GM10266 (cell line): ENCODE data around the gene NNMT.

Experiments
- DNase-seq: peaks from one replicate; pipeline ENCODE4 v3.0.0; 2012; ENCODE audit errors: extremely low spot score
- TF ChIP-seq, protein P1 (sequence below): IDR thresholded peaks from 2 replicates; pipeline ENCODE4 v1.5.1; 2012; ENCODE audit warnings: mild to moderate bottlenecking, low read depth; ENCODE audit not compliant: control insufficient read depth, insufficient read depth; ENCODE audit errors: missing control alignments

Gene NNMT

DNA sequence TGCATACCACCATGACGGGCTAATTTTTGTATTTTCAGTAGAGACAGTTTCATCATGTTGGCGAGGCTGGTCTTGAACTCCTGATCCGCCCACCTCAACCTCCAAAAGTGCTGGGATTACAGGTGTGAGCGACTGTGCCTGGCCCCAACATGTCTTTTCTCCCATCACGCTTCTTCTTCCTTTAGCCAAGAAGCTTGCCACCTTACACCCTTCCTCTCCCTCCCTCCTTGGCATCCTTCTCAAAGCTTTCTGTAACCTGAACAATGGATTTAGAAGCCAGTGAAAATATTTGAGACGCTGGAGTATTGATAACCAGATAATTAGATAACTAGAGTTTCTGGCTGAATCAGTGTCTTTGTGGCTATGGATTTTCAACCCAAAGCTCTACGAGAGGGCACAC lies 11.3 kb upstream of the NNMT start:
- TF ChIP-seq, protein P1, sequence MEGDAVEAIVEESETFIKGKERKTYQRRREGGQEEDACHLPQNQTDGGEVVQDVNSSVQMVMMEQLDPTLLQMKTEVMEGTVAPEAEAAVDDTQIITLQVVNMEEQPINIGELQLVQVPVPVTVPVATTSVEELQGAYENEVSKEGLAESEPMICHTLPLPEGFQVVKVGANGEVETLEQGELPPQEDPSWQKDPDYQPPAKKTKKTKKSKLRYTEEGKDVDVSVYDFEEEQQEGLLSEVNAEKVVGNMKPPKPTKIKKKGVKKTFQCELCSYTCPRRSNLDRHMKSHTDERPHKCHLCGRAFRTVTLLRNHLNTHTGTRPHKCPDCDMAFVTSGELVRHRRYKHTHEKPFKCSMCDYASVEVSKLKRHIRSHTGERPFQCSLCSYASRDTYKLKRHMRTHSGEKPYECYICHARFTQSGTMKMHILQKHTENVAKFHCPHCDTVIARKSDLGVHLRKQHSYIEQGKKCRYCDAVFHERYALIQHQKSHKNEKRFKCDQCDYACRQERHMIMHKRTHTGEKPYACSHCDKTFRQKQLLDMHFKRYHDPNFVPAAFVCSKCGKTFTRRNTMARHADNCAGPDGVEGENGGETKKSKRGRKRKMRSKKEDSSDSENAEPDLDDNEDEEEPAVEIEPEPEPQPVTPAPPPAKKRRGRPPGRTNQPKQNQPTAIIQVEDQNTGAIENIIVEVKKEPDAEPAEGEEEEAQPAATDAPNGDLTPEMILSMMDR: no peak
- no peak for DNase-seq

DNA sequence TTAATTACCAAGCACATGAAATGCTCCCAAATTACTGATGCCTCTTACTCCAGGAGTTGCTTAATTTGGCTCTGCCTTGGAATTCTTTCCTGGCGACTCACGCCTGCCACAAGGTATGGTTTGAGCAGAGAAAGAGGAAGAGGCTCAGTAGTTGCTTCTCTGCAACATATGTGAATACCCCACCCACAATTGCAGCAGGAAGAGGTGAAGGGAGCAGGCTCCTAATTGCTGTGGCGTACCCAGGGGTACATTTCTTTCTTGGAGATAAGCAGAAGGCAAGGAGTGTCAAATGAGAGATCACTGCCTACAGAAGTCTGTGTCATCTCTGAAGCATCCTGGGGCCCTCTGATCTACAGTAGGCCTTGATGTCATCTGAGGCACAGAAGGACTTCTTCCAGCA lies 10.6 kb upstream of the NNMT start:
- DNase-seq: no peak
- TF ChIP-seq, protein P1: no peak

DNA sequence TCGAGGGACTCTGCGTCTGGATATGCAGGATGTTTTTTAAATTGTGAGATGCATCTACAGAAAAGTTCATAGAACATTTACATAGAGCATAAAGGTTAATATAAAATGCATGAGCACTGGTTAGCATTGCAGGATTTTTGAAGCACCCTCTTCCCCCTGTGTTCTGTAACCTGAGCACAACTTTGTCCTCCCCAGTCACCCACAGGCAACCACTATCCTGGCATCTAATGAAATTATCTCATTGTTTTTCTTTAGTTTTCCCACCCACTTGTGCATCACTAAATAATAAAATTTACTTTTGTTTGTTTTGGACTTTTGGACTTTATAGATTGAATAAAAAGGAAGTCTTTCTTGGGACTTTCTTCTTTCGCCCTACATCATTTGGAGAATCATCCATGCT lies 10.0 kb upstream of the NNMT start:
- TF ChIP-seq, protein P1: no peak
- no peak for DNase-seq

DNA sequence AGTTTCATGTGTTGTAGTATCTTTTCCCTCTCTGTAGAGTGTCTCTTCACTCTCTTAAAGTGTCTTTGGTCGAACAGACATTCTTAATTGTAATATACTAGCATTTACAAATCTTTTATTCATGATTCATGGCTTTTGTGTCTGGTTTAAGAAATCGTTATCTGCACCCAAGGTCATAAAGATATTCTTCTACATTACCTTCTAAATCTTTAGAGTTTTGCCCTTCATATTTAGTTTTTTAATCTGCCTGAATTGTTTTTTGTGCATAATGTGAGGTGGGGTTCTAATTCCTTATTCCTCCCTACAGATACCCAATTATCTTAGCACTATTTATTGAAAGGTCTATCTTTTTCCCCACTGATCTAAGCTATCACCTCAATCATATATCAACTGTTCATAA lies 9.0 kb upstream of the NNMT start:
- TF ChIP-seq, protein P1: no peak
- DNase-seq: no peak

DNA sequence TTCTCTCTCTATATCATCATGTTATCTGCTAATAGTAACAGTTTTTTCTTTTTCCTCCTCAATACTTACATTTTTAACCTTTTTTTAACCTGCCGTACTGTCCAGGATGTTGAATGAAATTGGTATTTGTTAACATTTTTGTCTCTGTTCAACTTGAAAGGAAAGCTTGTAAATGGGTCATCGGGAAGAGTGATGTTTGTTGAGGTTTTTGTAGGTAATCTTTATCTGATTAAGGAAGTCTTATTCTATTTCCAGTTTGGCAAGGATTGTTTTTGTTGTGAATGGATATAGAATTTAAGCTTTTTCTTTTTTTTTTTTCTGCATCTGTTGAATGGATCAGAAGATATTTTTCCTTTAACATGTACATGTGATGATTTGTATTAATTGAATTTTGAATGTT lies 8.1 kb upstream of the NNMT start:
- TF ChIP-seq, protein P1: no peak
- DNase-seq: no peak

DNA sequence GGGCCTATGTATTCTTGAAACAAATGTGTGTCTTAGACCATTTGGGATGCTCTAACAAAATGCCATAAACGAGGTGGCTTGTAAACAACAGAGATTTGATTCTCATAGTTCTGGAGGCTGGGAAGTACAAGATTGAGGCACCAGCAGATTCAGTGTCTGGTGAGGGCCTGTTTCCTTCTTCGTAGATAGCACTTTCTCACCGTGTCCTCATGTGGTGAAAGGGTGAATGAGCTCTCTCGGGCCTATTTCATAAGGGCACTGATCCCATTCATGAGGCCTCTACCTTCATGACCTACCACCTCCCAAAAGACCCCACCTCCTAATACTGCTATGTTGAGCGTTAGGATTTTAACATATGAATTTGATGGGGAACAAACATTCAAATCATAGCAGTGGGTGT lies 6.4 kb upstream of the NNMT start:
- TF ChIP-seq, protein P1: no peak
- no peak for DNase-seq

DNA sequence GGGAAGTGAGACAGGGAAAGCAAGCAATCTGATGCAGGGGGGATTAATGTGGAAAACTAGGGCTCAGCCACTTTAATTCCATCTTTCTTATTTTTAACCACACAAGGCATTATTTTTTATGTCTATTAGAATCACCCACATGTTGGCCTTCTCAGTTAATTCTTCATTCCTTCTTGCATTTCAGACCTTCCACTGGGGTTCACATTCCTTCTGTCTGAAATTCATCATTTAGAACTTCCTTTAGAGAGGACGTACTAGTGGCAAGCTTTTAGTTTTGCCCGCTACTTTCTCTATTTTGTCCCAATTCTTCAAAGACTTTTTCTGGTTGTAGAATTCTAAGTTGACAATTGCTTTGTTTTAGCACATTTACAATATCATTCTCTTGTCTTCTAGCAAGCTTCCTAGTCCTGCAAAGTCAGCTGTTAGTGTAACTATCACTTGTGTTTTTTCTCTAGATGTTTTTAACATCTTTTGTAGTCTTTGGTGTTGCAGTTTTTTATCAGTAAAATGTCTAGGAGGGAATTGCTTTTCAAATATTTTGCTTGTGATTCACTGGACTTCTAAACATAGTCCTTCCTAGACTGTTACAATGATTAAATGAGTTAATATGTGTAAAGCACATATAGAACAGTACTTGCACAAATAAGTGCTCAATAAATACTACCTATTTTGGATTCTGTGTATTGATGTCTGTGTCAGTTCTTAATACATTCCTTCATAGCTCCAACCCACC lies 5.5 kb upstream of the NNMT start:
- DNase-seq: no peak
- TF ChIP-seq, protein P1: no peak
